Measurements from ENCODE around the gene TMEM233. TPM values are rescaled to one million over a fixed set of nuclear protein-coding genes. Genes with fewer than 3 reads are reported as not detected.
A peak's percentile ranks its signal among the peaks of the same experiment; 100 is the strongest.
"Not testable (repeated sequence)": the region's sequence is repeated elsewhere in the genome, so short reads cannot be mapped to it uniquely, and the experiment has no call there.

Gene TMEM233
- total RNA-seq, 1 donor from 2014 or later = 1.2 TPM

DNA sequence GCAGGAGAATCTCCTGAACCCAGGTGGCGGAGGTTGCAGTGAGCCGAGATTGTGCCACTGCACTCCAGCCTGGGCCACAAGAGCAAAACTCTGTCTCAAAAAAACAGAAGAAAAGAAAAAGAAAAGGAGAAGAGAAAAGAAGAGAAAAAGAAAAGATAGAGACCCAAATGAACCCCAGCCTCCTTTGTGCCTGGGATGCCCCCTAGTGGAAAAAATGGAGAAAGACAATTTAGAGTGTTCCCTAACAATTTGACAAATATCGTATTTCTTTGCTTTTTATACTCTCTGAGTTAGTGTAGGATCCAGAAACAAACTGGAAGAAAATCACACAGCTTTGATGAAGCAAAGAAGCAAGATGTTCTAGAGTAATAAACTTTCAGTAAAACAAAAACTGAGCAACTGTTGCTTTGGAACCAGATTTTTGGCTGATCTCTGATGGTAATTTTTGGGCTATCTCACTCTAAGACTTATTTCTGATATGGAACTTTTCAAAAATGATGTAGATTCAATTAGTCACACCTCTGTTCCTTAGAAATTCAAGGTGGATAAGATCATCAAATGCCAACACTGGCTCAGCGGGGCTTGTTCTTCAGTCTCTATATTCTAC, 55.7 kb downstream of the TMEM233 start:
- DNase-seq (ENCODE audit: low spot score) = no peak
- intact Hi-C loops (cut with DNase I) = no loop called here

DNA sequence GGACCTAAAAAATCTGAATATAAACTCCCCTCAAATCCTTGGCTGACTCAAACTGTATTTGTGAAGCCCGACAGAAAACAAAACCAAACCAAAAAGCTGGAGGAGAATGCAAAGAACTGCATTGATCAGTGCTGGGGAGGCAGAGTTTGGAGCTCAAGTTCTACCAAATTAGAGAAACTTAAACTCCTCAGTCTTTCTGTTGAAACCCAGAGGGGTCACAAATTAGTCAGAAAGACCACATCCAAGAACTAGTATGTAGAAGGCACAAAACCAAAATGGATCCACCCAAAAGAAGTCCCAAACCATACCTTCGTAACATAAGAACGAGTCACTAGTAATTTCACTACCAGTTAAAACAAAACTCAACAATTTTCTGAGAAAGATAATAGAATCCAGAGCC, 59.1 kb downstream of the TMEM233 start:
- DNase-seq (ENCODE audit: low spot score) = no peak
- intact Hi-C loops (cut with DNase I) = loop anchor here (10.0 kb wide), 1 partner anchor 208 kb away; no protein-coding TSS in a partner anchor

GRCh38 chr12:119657001-119657400, 63.4 kb downstream of the TMEM233 start:
- not testable (repeated sequence) for DNase-seq (ENCODE audit: low spot score)
- intact Hi-C loops (cut with DNase I) = loop anchor here (10.0 kb wide), 1 partner anchor 212 kb away; no protein-coding TSS in a partner anchor

DNA sequence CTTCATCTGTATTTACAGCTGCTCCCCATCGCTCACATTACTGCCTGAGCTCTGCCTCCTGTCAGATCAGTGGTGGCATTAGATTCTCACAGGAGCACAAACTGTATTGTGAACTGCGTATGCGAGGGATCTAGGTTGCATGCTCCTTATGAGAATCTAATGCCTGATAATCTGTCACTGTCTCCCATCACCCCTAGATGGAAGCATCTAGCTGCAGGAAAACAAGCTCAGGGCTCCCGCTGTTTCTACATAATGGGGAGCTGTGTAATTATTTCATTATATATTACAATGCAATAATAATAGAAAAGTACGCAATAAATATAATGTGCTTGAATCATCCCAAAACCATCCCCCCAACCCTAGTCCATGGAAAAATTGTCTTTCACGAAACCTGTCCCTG, 64.6 kb downstream of the TMEM233 start:
- not testable (repeated sequence) for DNase-seq (ENCODE audit: low spot score)
- intact Hi-C loops (cut with DNase I) = loop anchor here (10.0 kb wide), 1 partner anchor 213 kb away; no protein-coding TSS in a partner anchor

DNA sequence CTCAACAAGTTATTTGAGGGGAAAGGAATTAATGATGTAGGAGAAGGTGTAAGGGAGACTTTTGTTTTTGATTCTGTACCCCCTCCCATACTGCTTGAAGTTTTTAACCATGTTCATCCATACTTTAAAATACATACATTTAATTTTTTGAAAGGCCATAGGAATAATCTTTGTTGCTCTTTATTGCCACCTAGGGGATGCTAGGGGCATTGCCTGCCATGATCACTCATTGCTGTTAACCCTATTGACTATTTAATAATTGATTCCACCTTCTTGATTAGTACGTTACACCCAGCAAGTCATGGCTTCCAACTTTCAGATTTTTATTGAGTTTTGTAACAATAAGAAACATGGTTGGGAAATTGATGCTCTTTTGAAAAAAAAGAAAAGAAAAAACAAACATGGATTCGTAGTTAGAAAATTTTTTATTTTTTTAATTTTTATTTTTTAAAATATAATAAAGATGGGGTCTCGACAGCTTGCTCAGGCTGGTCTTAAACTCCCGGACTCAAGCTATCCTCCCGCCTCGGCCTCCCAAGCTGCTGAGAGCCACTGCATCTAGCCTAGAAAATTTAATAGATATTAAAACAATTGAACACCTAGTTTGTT, 65.8 kb downstream of the TMEM233 start:
- no peak for DNase-seq (ENCODE audit: low spot score)
- intact Hi-C loops (cut with DNase I) = loop anchor here (10.0 kb wide), 1 partner anchor 215 kb away; no protein-coding TSS in a partner anchor

DNA sequence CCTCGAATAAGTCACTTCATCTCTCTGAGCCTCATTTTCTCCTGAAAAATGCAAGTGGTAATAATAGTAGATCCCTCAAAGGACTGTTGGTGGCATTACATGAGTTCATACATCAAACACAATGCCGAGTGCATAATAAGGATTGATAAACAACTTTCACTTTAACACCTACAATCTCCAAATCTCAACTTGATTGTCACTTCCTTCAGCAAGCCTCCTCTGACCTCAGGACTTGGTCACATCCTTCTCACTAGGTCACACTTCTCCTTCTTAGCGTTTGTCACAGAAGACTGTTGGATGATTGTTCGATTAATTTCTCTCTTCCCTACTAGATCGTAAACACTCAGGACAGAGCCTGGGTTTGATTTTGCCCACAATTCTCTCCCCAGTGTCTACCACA, 66.5 kb downstream of the TMEM233 start:
- intact Hi-C loops (cut with DNase I) = no loop called here

GRCh38 chr12:119661882-119662281, 68.3 kb downstream of the TMEM233 start:
- intact Hi-C loops (cut with DNase I) = no loop called here

More for the DNA sequence above, 66.5 kb downstream of the TMEM233 start:
- DNase-seq (ENCODE audit: low spot score) = no peak

DNA sequence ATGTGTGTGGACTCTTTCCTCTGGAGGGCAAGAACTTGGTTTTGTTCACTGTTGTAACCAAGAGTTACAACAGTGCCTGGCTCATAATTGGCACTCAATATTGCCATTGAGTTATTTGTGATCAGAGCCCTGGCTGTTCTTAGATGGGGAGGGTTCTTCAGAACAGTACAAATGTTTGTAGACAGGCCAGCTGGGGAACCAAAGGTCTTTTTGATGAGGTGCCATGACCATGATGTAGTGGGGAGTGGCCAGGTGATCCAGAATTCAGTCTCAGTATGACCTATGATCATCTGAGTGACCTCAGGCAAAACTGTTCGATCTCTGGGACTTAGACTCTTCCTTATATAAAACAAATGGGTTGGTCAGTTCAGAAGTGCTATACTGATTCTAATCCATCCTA, 71.1 kb downstream of the TMEM233 start:
- no peak for DNase-seq (ENCODE audit: low spot score)
- intact Hi-C loops (cut with DNase I) = loop anchor here (5.0 kb wide), 1 partner anchor 118 kb away; no protein-coding TSS in a partner anchor

More at GRCh38 chr12:119661882-119662281, 68.3 kb downstream of the TMEM233 start:
- DNase-seq (ENCODE audit: low spot score) = no peak

DNA sequence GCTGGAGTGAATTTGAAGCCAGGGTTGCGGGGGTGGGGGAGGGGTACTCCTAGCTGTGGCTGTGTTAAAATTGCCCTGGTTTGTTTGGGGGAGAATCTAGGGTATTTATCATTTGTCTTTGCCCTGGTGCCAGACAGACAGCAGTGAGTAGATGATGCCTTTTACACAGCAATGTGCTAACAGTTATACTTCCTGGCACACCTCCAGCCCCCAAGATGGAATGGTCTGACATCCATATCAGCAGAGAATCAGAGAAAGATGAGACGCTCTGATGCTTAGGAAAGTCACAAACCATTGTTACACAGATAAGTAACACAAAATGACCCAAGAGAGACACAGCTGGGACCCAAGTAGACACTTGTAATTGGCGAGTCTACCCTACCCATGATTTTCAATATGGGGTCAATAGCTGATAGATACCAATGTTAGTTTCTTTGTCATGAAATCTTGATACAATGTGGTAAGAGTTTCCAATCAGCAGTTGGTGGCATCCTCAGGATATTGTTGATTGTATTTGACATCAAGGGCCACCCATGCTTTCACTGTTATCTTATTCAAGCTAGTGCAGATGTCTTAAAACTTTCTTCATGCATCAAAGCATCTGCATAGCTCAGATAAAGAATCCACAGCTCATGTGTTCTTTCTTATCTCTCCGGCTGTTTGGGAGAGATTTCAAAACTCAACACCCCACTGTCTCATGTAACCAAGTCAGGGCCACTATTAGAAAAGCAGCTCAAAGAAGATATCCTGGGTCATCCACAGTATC, 71.8 kb downstream of the TMEM233 start:
- intact Hi-C loops (cut with DNase I) = loop anchor here (5.0 kb wide), 1 partner anchor 117 kb away; no protein-coding TSS in a partner anchor
- DNase-seq (ENCODE audit: low spot score) = no peak

GRCh38 chr12:119666226-119666795, 72.7 kb downstream of the TMEM233 start:
- intact Hi-C loops (cut with DNase I) = loop anchor here (5.0 kb wide), 1 partner anchor 116 kb away; no protein-coding TSS in a partner anchor
- no peak for DNase-seq (ENCODE audit: low spot score)

DNA sequence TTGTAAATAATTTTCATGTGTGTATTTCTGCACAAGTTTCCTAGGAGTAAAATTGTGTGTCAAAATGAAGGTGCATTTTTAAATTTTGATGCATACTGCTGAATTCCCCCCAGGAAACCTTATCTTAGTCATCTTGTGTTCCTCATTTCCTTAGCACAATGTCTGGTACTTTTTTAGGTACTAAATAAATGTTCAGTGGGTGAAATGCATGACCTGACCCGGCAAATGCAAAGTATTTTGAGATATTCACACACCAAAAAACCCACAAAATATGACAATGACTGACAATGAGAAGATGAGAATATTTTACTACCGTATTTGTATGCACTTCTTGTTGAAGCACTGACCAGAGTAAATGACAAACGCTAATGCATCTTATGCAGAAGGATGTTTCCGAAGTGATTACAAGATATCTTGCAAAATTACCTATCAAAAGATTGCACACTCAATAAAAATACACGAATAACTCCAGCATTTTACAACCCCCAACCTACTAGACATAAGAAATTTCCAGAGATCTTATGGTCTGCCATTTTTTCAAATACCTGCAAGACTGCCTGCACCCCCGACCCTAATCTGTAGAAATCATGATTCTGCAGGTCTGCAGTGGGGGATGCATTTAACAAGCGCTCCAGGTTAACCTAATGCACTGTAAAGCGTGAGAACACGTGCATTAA, 73.5 kb downstream of the TMEM233 start:
- intact Hi-C loops (cut with DNase I) = loop anchor here (5.0 kb wide), 1 partner anchor 115 kb away; no protein-coding TSS in a partner anchor
- no peak for DNase-seq (ENCODE audit: low spot score)

- intact Hi-C loops (cut with DNase I) = loop anchor here (5.0 kb wide), 1 partner anchor 115 kb away; no protein-coding TSS in a partner anchor
- DNase-seq (ENCODE audit: low spot score) = peak; percentile 97
Observed at GRCh38 chr12:119667577-119668323, 74.2 kb downstream of the TMEM233 start, which contains the start of gene PRKAB1. PRKAB1 (plus strand) TSS chr12:119668133; CDS start chr12:119668245, 112 bp downstream.

DNA sequence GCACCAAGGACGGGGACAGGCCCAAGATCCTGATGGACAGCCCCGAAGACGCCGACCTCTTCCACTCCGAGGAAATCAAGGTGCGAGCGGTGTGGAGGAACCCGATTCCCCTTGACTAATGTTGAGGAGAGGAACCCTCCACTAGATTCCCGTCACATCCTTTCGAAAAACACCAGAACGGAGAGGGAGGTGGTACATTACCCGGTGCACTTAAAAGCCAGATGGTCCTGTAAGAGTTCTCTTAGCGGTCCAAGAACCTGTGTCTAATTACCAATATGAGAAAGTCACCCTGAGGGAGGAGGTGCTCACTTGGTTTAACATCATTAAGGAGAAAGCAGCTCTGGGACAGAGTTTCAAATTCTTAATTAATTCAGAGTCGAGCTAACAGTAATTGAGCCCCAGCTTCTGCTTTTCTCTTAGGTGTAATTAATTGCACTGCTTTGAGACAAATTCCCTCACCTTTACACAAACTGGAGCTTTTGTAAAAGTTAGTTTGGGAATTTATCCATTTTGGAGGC, 74.8 kb downstream of the TMEM233 start:
- intact Hi-C loops (cut with DNase I) = loop anchor here (5.0 kb wide), 1 partner anchor 114 kb away; no protein-coding TSS in a partner anchor
- no peak for DNase-seq (ENCODE audit: low spot score)

DNA sequence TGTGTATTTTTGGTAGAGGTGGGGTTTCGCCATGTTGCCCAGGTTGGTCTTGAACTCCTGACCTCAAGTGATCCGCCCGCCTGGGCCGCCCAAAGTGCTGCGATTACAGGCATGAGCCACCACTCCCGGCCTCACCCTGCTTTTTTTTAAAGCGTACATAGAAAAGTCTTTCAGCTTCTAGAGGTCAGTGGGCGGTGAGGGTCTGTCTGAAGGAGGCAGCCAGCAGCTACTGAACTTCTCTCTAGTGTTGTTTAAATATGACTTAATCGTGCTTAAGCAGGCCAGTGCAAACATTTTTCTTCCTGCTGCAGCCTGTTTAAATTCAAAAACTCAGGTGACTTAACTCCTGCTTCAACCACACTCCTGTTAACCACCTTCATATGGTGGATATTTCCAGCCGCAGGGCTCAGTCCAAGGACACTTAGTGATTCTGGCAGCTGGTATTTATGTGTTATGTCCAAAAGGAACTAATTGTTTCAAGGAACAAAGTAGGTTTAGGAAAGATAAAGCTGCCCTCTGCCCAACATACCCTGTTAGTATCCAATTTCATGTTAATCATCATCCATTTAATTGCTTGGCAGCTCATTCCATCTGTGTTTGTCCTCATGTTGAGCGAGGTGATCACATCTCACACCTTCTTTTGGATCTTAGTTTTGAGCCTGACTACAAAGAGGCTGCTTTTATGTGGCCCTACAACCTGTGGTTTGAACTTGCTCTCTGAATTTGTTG, 76.3 kb downstream of the TMEM233 start:
- intact Hi-C loops (cut with DNase I) = loop anchor here (5.0 kb wide), 1 partner anchor 112 kb away; no protein-coding TSS in a partner anchor
- no peak for DNase-seq (ENCODE audit: low spot score)

GRCh38 chr12:119671070-119671469, 77.5 kb downstream of the TMEM233 start:
- no peak for DNase-seq (ENCODE audit: low spot score)
- intact Hi-C loops (cut with DNase I) = no loop called here

DNA sequence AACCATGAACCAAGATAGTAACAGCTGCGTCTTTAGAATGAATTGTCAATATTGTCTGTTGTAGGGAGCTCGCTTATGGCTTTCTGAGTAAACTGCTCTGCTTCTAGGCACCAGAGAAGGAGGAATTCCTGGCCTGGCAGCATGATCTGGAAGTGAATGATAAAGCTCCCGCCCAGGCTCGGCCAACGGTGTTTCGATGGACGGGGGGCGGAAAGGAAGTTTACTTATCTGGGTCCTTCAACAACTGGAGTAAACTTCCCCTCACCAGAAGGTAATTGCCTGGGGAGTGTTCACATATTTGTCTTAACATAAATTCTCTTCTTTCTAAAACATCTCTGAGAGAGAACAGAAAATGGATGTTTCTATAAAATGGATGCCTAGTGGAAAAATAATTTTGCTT, 78.6 kb downstream of the TMEM233 start:
- DNase-seq (ENCODE audit: low spot score) = no peak
- intact Hi-C loops (cut with DNase I) = loop anchor here (2.0 kb wide), 1 partner anchor 21 kb away; no protein-coding TSS in a partner anchor

GRCh38 chr12:119673634-119674033, 80.1 kb downstream of the TMEM233 start:
- intact Hi-C loops (cut with DNase I) = loop anchor here (2.0 kb wide), 1 partner anchor 19 kb away; no protein-coding TSS in a partner anchor

More at GRCh38 chr12:119673634-119674033, 80.1 kb downstream of the TMEM233 start:
- no peak for DNase-seq (ENCODE audit: low spot score)
